IPS-18c (cell line): ENCODE measurements around the gene HIGD2B.
"Not testable (repeated sequence)": the region's sequence is repeated elsewhere in the genome, so short reads cannot be mapped to it uniquely, and the experiment has no call there.

Source experiments
- H3K4me3 ChIP-seq: 2 replicates; pipeline ENCODE4 v1.7.0; 2013; ENCODE audit warnings: low read depth, mild to moderate bottlenecking, low read length, moderate library complexity; ENCODE audit not compliant: insufficient read depth
- H3K9me3 ChIP-seq: one replicate; pipeline ENCODE4 v1.6.1; 2013; ENCODE audit warnings: mild to moderate bottlenecking, low read length, moderate library complexity; ENCODE audit not compliant: control insufficient read depth, insufficient read depth

HIGD2B gene

GRCh38 chr15:72629068-72629570 lies 56.9 kb downstream of the HIGD2B start:
- not testable (repeated sequence) for H3K4me3 ChIP-seq, H3K9me3 ChIP-seq

- not testable (repeated sequence) for H3K4me3 ChIP-seq, H3K9me3 ChIP-seq
Observed at GRCh38 chr15:72628249-72629067, 57.5 kb downstream of the HIGD2B start.

- H3K9me3 ChIP-seq, H3K4me3 ChIP-seq: not testable (repeated sequence)
Observed at GRCh38 chr15:72626153-72626552, 59.8 kb downstream of the HIGD2B start.
